HG02840 (cell line): ENCODE results near the gene GPR153.

ENCODE experiments used
- ATAC-seq: cut with Tn5 transposase; IDR thresholded peaks from one replicate; pipeline ENCODE4 v1.9.1; 2021; ENCODE audit warnings: mild to moderate bottlenecking, moderate library complexity, moderate number of reproducible peaks; ENCODE audit not compliant: unreplicated experiment, low FRiP score

Gene GPR153

DNA sequence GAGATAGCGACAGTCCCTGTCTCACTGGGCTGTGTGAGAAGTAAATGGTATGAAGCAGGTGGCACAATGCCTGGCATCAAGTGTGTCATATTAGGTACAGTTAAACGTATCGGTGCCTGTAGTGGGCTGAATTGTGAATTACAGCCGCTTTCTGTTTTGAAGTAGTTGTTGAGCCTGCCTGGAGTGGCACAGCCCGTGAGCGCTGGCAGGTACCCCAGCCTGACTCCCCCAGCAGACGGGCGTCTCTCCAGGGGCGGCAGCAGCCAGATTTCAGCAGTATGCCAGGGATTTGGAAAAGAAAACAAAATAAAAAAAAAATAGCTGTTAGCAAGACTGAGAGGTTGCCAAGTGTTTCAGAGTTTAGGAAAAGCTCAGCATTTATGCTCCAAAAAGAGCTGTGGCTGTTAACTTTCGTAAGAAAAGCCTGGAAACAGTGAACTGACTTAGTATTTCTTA lies 26.6 kb upstream of the GPR153 start:
- ATAC-seq = no peak

- ATAC-seq = no peak
Observed at GRCh38 chr1:6287029-6287428, 26.1 kb upstream of the GPR153 start.

GRCh38 chr1:6286266-6286665 lies 25.4 kb upstream of the GPR153 start:
- no peak for ATAC-seq

DNA sequence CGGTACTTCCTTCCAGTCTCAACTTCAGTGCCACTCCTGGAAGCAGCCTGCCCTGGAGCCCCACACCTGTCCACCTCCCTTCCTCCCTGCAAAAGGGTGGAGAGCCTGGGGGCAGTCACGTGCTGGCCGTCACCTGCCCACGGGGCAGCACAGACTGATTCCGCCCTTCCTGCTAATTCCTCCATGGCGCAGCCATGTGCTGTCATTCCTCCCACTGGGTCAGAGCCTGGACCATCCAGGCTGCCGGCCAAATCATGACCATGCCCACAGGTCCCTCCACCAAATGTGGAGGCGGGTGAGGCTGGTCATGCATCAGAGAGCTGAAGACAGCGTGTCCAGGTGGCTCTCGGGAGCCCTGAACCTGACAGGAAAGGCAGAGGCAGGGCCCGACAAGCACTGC lies 24.4 kb upstream of the GPR153 start:
- no peak for ATAC-seq

DNA sequence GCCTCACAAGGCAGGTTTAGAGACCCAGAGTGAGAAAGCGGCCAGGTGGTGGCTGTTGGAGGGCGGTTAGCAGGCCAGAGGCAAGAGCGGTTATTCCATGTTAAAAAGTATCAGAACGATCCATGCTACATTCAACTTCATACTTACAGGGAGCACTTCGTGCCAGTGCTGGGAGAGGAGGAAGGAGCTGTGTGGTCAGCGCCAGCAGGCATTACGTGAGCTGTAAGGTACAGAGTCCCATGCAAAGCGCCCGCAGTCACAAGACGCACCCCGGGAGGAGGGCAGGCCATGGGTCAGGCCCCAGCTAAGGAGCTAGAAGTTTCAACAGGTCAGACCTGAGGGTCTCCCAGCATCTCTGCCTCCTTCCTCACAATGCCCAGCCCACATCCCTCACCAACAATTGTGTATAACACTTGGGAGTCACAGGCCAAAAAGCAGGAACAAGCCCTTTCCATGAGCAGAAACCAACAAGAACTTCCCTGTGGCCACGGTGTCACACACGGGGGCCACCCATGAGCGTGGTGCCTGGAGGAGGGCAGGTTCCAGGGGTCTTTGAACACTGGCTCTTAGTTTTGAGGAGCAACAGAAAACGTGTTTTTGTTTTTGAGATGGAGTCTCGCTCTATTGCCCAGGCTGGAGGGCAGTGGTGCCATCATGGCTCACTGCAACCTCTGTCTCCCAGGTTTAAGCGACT lies 21.8 kb upstream of the GPR153 start:
- no peak for ATAC-seq

GRCh38 chr1:6281511-6282402 lies 20.9 kb upstream of the GPR153 start:
- ATAC-seq = no peak

GRCh38 chr1:6280761-6281451 lies 20.0 kb upstream of the GPR153 start:
- no peak for ATAC-seq

GRCh38 chr1:6279613-6280383 lies 18.9 kb upstream of the GPR153 start:
- ATAC-seq = no peak

GRCh38 chr1:6279066-6279465 lies 18.2 kb upstream of the GPR153 start:
- ATAC-seq = no peak

DNA sequence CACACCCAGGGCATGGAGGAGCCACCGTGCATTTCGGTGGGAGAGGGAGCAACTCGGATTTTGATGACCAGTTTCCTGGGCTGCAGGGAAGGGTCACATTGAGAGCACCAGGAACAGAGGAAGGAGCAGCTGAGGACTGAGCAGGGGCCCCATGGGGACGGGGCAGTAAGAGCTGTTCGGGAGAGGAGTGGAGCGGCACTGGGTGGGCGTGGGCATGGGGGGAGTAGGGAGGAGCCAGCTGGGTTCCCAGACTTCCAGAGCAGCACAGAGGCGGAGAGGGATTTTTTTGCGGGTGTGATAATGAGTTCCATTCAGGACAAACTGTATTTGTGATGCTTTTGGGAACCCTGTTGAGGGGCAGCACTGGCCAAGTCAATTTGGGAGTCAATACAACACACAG lies 17.4 kb upstream of the GPR153 start:
- ATAC-seq = no peak

GRCh38 chr1:6276811-6277555 lies 16.1 kb upstream of the GPR153 start:
- no peak for ATAC-seq

DNA sequence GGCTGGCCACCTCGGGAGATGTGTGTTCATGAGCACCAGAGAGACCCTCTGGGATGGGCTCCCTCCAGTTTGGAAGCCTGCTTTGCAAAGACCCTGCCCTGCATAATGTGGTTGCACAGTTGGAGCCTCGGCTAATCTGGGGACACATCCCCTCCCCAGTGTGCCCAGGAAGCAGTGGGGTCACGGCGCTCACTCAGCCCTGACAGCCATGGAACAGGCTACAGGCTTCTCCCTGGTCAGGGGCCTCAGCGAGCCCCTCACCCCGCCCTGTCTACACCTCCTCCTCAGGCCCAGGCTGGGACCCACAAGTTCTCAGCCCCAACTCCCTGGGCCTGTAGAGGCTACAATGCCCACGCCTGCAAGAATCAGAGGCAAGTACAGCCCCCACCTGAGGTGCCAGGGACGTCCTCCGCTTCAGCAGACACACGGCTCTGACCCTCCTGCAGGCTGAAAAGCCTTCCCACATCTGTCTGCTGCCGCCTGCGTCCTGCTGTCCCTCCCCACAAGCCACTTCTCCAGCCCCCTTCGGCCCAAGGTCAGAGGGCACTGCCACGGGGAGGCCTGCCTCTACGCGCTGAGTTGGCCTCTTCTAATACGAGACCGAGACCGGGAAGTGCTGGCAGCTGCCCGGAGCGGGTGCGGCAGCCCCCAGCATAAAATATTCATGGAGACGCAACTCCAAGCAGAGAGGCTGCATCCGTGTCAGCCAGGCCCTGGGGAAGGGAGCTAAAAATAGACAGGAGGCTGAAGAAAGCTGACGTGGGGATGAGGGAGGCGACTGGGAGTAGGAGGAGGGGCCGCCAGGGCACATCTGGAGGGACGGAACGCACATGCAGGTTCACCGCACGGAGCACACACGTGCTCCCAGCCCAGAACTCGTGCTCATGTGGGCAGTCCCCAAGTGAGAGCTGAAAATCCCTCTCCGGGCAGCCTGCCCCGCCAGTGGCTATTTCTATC lies 15.2 kb upstream of the GPR153 start:
- ATAC-seq = no peak

DNA sequence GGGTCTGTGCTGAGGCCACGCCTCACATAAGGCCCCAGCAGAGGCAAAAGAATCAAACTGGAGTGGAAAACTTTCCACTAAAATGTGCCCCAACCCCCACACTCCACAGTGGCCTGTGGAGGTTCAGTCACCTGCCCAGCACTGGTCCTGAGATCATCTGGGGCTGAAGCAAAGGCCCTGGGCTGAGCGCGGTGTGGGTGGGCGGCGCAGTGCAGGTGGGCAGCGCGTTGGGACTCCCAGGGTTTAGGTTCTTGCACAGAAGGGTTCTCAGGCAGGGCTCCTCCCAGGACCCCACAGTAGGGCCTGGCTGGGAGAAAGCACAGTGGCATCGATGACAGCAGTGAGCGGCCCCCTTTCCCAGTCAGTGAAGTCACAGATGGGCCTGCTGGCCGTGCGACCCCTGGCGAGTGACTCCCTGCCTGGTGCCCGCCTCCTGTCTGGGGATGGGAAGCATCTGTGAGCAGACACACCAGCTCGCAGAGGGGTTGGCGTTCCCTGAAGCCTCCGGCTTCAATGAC lies 13.8 kb upstream of the GPR153 start:
- no peak for ATAC-seq

- no peak for ATAC-seq
Observed at GRCh38 chr1:6274102-6274501, 13.2 kb upstream of the GPR153 start.

- no peak for ATAC-seq
Observed at GRCh38 chr1:6273380-6273891, 12.5 kb upstream of the GPR153 start.

DNA sequence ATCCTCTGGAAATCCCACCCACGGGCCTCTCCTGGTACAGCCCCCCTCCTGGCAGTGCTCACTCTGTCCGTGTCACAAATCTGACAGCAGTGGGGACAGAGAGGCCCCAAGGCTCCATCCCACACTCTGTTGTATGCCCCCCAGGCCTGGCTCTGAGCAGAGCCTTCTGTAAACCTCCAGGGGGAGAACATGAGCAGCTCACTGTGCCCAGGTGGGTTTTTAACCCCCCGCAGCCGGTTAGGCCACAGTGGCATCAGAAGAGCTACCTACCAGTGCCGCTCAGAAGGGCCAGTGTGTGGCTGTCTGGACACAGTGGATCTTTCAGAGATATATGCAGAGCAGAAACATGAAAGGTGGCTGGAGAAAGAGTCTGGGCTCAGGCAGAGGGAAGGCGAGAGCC lies 12.0 kb upstream of the GPR153 start:
- ATAC-seq = no peak

DNA sequence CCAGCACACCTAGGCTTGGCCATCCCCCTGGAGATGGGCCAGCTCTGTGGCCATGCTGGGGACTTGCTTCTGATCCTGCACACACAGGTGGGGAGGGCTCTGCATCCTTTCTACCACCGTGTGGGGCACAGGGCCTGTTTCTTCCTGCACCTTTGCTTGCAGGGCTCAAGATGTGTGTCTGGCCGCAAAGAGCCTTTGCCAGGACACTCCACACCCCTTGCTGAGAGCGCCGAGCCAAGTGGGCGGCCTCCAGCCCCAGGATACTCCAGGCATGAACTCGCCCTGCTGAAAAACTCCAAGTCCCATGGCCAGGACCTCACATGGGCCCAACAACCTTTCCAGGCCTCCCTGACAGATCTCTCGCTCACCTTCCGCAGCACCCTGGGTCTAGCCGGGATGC lies 11.6 kb upstream of the GPR153 start:
- ATAC-seq = no peak

DNA sequence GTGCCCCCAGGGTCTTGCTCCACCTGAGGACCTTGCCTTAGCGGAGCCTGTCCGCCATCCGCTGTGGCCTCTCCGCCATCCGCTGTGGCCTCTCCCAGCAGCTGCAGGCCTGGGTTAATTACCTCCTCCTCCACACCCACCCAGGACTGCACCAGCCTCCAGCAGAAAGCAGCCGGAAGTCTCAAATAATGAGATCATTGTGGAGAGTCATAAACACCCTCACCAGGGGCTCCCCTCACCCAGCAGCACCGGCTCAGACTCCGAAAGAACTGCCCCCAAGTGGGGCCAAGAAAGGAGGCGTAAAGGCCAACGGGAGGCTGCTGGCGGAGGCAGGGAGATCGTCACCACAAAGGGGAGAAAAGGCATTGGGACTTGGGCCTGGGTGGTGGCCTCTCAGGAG lies 10.7 kb upstream of the GPR153 start:
- ATAC-seq = no peak
